ENCODE results near the gene OR6Q1.
"Not testable (repeated sequence)": the region's sequence is repeated elsewhere in the genome, so short reads cannot be mapped to it uniquely, and the experiment has no call there.

Gene OR6Q1, protein sequence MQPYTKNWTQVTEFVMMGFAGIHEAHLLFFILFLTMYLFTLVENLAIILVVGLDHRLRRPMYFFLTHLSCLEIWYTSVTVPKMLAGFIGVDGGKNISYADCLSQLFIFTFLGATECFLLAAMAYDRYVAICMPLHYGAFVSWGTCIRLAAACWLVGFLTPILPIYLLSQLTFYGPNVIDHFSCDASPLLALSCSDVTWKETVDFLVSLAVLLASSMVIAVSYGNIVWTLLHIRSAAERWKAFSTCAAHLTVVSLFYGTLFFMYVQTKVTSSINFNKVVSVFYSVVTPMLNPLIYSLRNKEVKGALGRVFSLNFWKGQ

DNA sequence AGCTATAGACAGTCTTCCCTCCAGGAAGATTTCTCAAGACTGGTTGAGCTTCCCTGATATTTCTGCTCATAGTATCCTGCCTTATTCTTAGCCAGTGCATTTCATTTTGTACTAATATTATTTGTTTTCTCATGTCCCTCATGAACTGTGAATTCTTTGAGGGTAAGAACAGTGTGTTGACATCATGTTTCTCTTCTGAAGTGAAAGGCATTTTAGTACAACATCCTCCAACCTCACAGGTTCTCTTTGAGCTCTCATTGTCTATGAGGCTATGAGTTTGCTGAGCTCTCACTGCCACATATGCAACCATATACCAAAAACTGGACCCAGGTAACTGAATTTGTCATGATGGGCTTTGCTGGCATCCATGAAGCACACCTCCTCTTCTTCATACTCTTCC is at the start of gene OR6Q1:
Gene OR6Q1 (plus strand): TSS at position 301 of the 400 bp plus-strand sequence. CDS start 0 bp downstream, at position 301.
- in situ Hi-C loops (cut with MboI; ENCODE audit: low sequenced_read_pairs): loop anchor here (25.0 kb wide), 1 partner anchor 93 kb away; no protein-coding TSS in a partner anchor

DNA sequence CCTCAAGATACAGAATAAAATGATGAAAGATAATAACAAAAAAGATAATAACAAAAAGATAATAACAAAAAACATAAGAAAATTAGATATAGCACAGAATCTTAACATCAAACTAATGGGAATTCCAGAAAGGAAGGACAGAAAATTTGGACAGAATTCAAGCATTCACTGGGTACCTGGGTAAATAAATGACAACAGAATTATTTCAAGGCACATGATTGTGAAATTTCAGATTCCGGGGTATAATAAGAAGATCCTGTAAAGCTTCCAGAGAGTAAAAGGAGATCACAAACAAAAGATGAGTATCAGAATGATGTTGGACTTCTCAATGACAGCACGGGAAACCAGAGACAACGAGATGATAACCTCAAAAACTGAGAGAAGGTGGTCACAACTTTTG is 49.2 kb upstream of the OR6Q1 start:
- in situ Hi-C loops (cut with MboI; ENCODE audit: low sequenced_read_pairs): no loop called here

DNA sequence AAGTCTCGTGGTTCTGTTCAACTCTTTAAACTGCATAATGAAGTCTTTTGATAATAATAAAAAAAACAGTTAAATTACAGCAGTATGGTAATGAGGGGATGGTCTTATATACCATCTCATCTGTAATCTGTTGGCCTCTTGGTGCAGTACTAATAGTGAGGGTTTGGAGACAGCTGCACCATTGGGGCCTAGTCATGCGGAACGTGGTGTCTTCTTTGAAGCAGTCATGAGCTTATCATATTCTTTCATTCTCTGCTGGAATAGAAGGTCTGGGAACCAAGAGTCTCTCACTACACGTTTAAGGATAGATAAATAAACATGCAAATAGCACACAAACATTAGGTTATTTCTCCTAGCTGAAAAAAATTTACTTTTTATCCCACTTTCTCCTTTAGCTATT is 48.0 kb upstream of the OR6Q1 start:
- in situ Hi-C loops (cut with MboI; ENCODE audit: low sequenced_read_pairs): no loop called here

DNA sequence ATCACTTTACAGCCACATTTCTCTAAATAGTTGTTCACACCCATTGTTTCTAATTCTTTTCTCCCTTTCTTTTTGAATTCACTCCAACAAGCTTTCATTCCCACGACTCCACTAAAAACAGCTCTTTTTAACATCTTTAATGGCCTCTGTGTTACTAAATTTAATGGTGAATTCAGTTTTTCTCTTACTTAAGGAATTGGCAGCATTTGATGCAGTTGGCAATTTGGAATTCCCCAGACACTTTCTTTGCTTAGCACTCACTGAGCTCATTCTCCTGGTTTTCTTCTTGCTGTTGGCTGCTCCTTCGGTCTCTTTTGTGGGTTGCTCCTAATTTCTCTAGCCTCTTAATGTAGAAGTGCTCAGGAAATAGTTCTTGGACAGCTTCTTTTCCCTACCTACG is 47.6 kb upstream of the OR6Q1 start:
- in situ Hi-C loops (cut with MboI; ENCODE audit: low sequenced_read_pairs): no loop called here

DNA sequence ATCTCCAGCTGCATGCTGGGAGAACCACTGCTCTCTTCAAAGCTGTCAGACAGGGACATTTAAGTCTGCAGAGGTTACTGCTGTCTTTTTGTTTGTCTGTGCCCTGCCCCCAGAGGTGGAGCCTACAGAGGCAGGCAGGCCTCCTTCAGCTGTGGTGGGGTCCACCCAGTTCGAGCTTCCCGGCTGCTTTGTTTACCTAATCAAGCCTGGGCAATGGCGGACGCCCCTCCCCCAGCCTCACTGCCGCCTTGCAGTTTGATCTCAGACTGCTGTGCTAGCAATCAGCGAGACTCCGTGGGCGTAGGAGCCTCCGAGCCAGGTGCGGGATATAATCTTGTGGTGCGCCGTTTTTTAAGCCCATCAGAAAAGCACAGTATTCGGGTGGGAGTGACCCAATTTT is 31.2 kb upstream of the OR6Q1 start:
- in situ Hi-C loops (cut with MboI; ENCODE audit: low sequenced_read_pairs): not testable (repeated sequence)

DNA sequence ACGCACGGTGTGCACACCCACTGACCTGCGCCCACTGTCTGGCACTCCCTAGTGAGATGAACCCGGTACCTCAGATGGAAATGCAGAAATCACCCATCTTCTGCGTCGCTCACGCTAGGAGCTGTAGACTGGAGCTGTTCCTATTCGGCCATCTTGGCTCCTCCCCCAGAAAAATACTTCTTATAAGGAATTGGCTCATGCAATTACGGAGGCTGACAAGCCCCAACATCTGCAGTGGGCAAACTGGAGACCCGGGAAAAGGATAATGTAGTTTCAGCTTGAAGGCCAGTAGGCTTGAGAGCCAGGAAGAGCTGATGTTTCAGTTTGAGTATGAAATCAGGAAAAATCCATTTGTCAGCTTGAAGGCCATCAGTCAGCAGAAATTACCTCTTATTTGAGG is 30.7 kb upstream of the OR6Q1 start:
- in situ Hi-C loops (cut with MboI; ENCODE audit: low sequenced_read_pairs): not testable (repeated sequence)

DNA sequence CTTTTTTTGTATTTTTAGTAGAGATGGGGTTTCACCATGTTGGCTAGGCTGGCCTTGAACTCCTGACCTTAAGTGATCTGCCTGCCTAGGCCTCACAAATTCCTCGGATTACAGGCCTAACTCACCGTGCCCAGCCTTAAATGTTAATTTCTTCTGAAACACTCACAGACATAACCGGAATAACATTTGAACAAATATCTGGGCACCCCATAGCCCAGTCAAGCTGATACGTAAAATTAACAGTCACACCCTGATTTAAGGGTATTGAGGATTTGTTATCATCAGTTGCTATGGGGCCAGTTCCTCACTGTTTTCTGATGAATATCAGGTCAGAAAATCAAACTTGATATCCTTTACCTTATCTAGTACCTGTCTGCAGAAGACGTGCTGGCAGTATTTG is 30.1 kb upstream of the OR6Q1 start:
- in situ Hi-C loops (cut with MboI; ENCODE audit: low sequenced_read_pairs): no loop called here

DNA sequence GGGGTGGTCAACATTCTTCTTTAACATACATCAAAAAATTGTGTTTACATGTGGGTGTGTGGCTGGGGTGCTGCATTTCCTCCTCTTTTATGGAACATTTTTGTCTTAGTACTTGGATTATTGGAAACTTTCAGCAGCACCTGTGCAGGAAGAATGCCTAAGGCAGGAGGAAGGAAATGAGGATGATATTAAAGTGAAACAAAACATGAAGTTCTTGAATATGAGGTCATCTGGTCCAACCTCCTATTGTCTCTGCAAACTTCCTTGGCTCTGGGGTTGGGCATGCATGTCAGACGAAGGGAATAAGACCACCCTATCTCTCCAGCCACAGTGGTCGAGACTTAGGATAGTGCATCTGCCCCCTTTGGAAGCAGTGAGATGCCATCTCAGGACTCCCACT is 27.7 kb upstream of the OR6Q1 start:
- in situ Hi-C loops (cut with MboI; ENCODE audit: low sequenced_read_pairs): no loop called here

DNA sequence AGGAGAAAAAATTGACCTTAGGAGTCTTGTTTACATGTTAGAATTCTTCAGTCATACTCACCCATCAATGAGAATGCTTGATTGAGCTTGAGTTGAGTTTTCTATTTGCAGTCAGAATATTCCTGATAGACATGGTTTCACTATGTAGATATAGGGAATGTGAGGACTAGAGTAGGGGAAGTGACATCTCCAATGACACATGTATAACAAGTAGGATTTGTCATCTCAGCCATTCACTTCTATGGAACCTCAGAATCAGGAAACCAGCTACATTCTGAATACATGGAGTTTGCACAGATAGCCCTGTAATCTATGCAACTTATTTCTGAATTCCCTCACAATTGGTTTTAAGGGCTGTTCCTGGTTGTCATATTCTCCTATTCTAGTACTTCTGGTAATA is 27.2 kb upstream of the OR6Q1 start:
- in situ Hi-C loops (cut with MboI; ENCODE audit: low sequenced_read_pairs): no loop called here

DNA sequence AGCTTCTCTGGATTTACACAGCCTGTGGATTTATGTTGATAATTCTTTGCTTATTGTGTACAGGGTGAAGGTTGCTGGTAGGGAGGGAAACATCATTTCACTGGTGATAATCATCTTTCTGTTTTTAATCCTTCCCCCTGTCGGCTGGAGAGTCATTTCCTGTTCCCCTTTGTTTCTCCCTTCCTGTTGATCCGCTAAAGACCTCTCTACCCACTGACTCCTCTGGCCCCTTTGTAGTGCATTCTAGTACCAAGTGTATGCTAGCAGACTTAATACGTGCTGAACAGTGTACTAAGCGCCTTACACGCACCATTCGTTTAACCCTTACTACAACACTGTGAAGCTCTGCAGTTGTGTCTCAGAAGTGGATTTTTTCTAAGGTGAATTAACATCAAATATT is 26.1 kb upstream of the OR6Q1 start:
- in situ Hi-C loops (cut with MboI; ENCODE audit: low sequenced_read_pairs): no loop called here

DNA sequence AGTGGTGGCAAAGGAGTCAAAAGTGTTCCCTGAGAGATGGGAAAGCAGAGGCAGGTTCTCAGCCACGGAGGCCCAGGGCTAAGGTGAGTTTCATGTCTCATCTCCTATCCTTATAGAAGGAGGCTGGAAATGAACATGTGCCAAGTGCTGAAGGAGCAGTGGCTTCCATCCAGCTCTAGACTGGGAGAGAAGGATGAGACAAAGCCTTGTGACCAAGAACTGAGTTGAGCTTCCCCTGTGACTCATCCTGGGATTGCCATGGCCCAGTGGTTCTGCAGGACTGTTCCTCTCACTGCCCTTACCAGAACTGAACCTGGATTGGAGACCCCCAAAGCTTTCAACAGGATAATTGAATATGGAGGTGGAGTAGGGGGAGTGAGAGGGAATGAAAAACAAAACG is 23.8 kb upstream of the OR6Q1 start:
- in situ Hi-C loops (cut with MboI; ENCODE audit: low sequenced_read_pairs): no loop called here

DNA sequence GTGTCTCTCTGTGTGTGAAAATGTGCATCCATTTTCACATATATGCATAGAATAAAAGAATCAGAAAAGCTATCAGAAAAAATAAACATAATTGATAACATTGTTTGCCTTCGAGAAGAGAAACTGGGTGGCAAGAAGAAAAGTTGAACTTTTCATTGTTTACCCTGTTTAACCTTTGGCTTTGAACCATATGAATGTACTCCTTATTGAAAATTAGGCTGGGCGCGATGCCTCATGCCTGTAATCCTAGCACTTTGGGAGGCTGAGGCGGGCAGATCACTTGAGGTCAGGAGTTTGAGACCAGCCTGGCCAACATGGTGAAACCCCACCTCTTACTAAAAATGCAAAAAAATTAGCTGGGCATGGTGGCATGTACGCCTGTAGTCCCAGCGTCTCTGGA is 19.0 kb upstream of the OR6Q1 start:
- in situ Hi-C loops (cut with MboI; ENCODE audit: low sequenced_read_pairs): no loop called here

DNA sequence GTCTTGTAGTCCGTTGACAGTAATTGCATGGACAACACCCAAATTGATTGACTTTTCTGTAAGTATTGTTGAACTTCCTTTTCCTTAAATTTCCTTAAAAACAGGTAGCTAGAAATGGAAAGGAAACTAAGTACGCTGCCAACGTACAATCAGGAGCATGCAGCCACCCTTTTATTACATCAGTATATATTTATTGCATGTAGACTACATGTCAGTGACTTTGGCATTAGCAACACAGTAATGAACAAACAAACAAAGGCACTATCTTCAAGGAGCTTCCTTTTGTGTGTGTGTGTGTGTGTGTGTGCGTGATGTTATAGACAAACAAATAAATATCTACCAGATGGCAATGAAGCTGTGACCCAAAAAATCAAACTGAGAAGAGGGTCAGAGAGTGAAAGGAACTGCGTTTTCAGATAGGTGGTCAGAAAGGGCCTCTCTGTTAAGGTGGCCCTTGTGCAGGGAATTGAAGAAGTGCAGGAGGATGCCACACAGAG is 7.3 kb upstream of the OR6Q1 start, which contains the start of gene OR9Q1:
Gene OR9Q1 (plus strand): TSS at position 447 of the 497 bp plus-strand sequence. CDS start 155,564 bp downstream, outside the sequence.
- in situ Hi-C loops (cut with MboI; ENCODE audit: low sequenced_read_pairs): no loop called here

DNA sequence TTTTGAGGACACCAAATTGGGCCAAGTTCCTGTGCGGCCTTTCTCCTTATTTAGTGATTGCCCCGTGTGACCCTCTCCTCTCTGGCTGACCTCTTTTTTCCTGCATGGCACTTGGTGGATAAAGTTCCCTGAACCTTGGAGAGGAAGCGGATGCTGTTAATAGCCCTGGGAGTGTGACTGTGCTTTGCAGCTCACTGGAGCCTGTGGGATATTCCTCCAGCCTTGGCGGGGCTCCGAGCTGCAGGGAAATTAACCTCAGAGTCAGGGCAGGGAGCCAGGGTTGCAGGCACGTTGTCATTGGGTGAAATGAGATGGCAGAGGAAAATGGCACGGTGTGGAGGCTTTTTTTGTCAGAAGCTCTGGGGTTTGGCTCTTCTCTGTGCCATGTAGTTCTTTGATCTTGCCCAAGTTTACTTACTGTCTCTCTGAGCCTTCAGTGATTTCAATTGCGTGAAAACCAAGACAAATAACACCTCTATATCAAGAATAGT is 6.1 kb upstream of the OR6Q1 start:
- in situ Hi-C loops (cut with MboI; ENCODE audit: low sequenced_read_pairs): loop anchor here (25.0 kb wide), 1 partner anchor 87 kb away; no protein-coding TSS in a partner anchor

DNA sequence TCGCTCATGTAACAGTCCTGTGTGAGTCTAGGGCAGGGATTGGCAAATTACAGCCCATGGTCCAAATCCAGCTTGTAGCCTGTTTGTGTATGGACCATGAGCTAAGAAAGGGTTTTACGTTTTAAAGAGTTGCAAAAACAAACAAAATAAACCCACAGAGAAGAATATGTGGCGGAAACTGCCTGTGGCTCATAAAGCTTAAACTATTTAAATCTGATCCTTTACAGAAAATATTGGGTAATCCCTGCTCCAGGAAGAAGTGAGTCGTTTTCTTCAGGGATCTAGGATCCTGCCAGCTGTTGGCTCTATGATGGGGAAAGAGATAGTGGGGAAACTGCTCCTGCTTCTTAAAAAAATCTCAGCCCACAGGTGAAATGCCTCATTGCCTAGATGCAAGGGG is 3.4 kb upstream of the OR6Q1 start:
- in situ Hi-C loops (cut with MboI; ENCODE audit: low sequenced_read_pairs): loop anchor here (25.0 kb wide), 1 partner anchor 90 kb away; no protein-coding TSS in a partner anchor

DNA sequence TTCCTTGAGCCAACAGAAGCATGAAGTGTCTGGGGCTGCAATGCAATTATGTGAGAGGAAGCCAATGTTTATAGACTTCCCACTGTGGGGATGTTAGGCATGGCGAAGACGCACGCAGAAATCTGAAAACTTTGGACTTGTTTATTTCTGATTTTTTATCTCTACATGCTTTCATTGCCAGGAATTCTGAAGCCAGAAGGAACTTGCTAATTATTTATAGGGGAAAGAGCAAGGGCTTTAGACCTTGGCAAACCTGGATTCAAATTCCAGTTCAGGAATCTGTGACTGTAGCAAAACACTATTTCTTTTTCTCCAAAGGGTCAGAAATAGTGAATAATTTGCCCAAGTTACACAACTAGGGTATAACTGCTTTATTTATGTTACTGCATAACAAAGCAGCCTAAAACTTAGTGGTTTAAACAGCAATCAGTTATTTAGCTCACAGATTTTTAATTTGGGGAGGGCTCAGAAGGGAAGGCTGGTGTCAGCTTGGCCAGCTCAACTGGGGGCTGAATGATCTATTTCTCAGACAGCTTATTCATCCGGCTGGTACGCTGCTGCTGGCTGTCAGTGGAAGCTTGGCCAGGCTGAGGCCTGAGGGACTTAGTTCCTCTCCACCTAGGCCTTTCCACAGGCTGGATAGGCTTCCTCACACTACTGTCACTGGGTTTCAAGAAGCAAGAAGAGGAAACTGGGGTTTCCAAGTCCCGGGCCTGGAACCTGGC is 1.9 kb upstream of the OR6Q1 start:
- in situ Hi-C loops (cut with MboI; ENCODE audit: low sequenced_read_pairs): loop anchor here (25.0 kb wide), 1 partner anchor 92 kb away; no protein-coding TSS in a partner anchor

DNA sequence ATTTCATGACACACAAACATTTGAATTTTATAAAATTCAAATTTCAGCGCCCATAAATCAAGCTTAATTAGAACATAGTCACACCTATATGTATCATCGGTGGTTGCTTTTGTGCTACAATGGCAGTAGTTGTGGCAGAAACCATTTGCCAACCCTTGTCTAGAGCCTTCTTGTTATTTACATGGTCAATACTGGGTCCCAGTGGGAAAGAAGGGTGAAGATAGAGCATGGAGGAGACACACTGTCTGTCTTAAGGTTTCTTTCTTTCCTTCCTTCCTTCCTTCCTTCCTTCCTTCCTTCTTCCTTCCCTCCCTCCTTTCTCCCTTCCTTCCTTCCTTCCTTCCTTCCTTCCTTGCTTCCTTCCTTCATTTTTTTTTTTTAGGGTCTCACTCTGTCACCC is 3.7 kb downstream of the OR6Q1 start:
- in situ Hi-C loops (cut with MboI; ENCODE audit: low sequenced_read_pairs): loop anchor here (25.0 kb wide), 1 partner anchor 97 kb away; no protein-coding TSS in a partner anchor

DNA sequence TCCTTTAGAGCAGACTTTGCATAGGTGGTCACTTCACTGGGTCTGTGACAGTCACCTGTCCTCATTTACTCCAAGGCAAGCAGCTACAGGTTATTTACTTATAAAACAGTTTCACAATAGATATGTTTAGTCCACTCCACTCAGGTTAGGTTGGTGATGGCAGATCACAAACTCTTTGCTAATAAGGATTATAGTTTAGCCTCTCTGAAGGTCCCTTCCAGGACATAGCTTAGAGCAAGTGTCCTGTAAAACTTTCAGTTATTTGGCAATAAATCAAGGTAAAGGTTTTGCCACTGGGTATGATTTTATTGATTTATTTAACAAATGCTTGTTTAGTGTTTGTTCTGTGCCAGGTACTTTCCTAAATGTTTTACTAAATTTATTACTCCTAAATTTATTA is 8.8 kb downstream of the OR6Q1 start:
- in situ Hi-C loops (cut with MboI; ENCODE audit: low sequenced_read_pairs): loop anchor here (25.0 kb wide), 1 partner anchor 102 kb away; no protein-coding TSS in a partner anchor

DNA sequence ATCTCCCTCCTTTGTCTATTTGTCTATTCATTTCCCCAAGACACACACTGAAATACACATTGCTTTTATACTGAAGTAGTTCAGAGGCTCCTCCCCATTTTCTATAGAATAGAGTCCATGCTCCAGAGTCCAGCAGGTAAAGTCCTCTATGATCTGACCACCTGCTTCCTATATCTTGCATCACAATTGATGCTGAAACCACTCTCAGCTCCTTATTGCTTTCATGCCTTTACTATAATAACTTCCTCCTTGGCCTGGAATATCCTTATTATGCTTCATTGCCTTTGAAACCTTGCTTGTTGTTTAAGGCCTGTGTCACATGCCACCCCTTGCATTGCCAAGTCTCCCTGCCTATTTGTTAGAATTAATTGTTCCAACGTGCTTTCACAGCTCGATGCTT is 12.6 kb downstream of the OR6Q1 start:
- in situ Hi-C loops (cut with MboI; ENCODE audit: low sequenced_read_pairs): loop anchor here (25.0 kb wide), 1 partner anchor 106 kb away; no protein-coding TSS in a partner anchor

DNA sequence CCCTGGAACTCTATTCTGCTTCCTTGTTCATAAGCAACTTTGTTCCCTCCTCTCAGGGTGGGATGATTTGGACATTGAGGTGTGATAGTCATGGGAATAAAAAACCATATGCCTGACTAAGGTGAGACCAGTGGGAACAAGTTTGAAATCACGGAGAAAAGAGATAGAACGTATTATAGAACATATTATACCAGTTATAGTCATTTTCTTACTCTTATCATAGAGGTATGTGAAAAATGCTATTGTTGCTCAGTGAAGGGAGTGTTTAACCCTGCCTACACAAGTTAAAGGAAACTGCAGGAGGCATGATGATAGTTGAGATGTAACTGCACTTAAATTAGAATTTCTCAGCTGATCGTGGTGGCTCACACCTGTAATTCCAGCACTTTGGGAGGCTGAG is 15.5 kb downstream of the OR6Q1 start:
- in situ Hi-C loops (cut with MboI; ENCODE audit: low sequenced_read_pairs): loop anchor here (25.0 kb wide), 1 partner anchor 109 kb away; no protein-coding TSS in a partner anchor

DNA sequence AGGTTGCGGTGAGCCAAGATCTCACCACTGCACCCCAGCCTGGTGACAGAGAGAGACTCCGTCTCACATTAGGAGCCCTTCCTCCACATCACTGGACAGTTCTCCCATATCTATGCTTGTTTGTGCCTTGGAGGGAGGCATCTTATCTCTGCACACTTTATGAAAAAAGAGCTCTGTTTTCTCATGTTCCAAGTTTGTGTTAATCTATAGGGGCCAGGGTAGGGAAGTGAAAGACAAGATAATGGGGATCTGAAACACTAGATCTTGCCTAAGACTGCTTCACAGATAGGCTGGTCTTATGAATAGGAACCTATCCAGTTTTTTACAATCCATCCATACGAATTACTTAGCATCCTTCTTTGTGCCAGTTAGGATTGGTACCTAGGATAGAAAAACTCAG is 17.1 kb downstream of the OR6Q1 start:
- in situ Hi-C loops (cut with MboI; ENCODE audit: low sequenced_read_pairs): loop anchor here (25.0 kb wide), 1 partner anchor 111 kb away; no protein-coding TSS in a partner anchor
